Superior temporal gyrus (tissue), 1 donor: ENCODE results near the gene PGLYRP1.

Source experiments
- DNase-seq: peaks from one replicate; pipeline ENCODE4 v3.0.0-alpha.2; 2016; ENCODE audit errors: extremely low spot score

PGLYRP1 gene, protein sequence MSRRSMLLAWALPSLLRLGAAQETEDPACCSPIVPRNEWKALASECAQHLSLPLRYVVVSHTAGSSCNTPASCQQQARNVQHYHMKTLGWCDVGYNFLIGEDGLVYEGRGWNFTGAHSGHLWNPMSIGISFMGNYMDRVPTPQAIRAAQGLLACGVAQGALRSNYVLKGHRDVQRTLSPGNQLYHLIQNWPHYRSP

DNA sequence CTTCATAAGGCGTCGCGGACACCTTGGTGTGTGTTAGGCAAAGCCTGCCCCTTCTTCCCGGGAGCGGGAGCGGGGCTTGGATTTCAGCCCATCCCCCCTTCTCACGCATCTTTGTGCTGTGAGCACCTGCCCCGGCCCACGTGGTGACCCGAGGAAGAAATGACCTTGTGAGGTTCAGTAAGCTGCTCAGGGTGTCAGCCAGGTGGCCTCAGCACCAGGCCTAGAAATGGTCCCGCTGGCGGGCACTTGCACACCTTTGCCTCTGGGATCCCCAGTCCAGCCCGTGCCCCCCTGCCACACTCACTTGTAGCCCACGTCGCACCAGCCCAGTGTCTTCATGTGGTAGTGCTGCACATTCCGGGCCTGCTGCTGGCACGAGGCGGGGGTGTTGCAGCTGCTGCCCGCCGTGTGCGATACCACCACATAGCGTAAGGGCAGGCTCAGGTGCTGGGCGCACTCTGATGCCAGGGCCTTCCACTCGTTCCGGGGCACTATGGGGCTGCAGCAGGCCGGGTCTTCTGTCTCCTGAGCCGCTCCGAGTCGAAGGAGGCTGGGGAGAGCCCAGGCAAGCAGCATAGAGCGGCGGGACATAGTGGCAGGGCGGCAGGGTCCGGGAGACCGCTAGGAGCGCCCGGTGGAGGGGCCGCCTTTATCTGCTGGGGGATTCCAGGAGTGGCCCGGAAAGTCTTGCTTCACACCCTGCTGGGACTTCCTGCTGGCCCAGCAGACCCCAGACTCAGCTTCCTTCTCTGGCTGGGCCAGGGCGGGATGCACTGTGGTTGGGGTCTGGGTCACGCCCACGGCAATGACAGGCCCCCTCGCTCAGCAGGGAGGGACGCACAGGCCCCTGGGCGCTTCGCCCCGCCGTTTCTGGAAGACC lies at the start of gene PGLYRP1:
TSS of gene PGLYRP1 (minus strand) at position 623 of the 880 bp plus-strand sequence. CDS start at position 591, 32 bp downstream.
- DNase-seq = no peak

DNA sequence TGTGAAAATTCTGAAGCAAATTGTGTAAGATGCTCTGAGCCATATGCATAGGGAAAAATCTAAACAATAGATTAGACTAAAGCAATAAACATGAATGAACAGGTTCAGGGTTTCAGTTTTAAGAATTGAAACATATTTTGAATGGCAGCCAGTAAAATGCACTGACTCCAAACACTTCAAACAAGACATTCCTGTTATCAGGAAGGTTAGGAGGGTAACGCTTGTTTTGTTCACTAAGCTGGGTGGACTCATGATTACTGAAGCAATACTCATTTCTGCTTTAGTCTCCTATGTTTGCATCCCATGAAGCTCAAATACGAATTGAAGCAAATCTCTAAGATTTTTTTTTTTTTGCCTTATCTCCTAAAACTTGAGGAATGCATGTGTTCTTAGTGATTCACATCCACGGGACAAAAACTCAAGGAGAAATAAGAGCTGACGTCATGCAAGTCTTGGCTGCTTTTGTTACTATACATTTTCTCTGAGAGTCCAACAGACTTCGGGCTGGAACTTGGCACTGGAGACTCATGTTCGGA lies 47.0 kb upstream of the PGLYRP1 start:
- peak; percentile 60 for DNase-seq

DNA sequence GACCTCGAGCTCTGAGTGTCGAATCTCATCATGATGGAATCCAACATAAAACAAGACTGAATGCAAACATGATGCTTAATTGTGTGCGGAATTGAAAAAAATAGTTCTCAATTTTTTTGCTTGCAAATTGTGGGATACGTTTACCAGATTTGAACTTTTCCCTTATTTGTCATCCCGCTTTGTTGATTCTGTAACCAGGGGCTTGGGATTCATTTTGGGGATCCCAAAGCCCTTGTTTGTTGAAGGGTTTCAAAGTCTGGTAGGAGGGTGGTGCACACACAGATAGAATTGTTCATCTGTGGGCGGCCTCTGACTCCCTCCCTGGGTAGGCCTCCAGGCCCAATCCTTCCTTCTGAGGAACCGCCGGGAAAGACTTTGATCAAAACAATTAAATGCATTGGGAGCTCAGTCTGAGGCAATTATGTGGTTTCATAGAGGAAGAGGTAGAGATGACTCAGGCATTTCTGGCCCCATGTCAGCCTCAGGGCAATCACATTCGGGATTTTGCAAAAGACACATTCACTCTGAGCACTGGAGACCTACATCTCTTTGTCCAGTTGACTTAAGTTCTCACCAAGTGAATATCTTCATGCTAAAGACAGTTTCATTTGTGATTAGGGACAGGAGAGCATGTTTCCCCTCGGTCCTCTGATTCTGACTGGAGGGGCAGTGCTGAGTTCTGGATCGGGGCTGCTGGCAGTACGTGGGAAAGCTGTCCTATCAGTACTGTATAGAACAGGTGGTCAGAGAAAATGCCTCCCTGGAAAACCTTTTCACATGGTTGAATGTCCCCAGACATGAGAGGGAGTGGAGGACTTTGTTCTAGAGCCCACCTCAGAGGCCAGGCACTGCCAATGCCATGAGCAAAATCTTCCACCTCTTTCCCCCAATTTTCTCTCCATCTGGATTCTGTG lies 45.7 kb upstream of the PGLYRP1 start:
- DNase-seq = no peak

DNA sequence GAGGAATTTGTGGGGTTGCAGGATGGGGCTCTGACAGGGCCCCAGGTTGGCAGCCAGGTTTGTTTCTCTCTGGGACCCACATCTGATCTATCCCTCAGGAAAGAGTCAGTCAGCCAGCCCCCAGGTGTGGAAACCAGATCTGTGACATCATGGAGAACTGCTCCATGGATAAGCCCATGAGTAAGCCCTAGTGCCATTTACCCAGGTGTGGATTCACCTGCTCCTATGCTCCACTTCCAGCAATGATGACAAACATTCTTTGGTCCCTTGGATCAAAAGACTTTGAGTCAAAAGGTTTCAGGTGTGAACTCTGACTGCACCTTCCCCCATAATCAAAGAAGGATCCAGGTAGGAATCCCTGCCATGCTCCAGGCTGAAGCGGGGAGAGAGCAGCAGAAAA lies 44.8 kb upstream of the PGLYRP1 start:
- DNase-seq = no peak

DNA sequence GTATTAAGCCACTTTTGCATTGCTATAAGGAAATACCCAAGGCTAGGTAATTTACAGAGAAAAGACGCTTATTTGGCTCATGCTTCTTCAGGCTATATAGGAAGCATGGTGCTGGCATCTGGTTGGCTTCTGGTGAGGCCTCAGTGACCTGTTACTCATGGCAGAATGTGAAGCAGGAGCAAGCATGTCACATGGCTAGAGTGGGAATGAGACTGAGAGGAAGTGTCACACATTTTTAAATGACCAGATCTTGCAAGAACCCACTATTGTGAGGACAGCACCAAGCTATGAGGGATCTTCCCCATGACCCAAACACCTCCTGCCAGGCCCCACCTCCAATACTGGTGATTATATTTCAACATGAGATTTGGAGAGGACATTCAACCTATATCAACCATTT lies 43.6 kb upstream of the PGLYRP1 start:
- no peak for DNase-seq

DNA sequence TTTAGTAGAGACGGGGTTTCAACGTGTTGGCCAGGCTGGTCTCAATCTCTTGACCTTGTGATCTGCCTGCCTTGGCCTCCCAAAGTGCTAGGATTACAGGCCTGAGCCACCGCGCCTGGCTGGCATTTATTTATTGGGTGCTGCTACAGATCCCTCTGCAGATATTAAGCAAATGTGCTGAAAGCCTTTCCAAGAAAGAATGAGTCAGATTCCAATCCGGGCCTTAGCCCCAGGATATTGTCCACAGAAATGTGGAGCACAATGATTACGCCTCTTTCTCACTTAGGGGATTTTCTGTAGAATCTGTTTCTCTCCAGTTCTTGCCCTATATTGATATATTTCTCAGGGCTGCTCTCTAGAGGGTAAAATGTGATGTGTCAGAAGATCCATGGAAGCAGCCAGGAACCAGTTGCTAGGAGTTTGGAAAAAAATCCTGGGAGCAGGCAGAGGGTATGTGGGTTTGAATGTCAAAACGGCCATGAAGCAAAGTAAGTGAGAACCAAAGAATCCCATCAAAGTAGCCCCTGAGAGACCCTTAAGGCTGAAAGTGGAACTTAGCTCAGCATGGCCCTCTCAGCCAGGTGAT lies 42.7 kb upstream of the PGLYRP1 start:
- no peak for DNase-seq

DNA sequence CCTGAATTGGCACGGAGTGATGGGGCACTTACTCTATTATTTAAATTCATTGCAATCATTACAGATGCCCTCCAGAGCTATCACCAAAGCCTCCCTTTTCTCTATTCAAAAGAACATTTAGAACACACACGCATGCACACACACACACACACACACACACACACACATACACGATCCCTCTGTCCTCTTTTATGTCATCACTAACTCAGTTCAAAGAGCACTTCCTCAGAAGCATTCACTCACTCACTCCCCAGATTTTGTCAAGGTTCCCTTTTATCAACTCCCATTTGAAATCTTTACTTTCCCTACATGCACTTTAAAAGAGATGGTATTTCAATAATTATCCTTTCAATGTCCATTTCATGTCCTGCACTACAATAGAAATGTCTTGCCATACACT lies 40.3 kb upstream of the PGLYRP1 start:
- DNase-seq = no peak

DNA sequence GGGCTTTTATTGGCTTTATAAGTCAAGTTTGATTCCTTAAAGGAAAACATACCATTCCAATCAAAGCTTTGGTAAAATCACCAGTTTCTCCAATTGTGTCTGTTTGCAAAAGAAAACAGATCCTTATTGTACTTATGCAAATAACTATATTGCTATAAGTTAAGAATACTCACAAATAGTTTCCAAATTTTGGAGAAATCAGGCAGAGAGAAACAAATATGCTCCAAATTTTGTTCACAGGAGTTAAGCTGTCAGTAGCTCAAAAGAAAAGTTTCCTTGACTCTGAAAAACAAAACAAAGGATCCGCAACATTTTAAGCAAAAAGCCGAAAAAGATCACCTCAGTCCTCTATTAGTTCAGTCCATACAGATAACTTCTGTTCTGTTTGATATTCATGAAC lies 37.2 kb upstream of the PGLYRP1 start:
- DNase-seq = no peak

DNA sequence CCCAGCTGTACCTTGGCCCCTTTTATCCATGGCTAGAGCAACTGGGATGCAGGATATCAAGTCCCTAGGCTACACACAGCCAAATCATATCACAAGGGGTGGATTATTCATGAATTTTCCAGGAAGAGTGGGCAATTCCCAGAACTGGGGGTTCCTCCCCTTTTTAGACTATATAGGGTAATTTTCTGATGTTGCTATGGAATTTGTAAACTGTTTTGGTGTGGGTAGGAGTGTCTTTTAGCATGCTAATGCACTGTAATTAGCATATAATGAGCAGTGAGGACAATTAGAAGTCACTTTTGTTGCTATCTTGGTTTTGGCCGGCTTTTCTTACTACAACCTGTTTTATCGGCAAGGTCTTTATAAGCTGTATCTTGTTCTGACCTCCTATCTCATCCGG lies 35.9 kb upstream of the PGLYRP1 start:
- DNase-seq = no peak

DNA sequence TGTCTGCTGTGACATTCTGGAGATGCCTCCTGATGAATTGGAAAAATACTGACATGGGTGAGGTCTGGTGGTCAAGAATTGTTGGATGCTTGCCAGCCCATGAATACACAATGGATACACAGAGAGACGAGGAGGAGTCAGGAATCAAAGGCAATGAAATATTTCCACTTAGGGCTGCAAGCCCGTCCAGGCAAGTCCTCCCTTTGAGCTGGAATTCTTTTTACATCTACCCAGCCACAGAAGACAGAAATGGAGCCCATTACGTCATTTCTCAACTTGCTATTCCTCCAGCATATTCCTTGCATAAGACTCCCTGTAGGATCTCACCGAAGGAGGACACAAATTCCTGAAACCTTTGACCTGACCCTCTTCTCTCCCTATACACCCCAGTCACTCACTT lies 33.7 kb upstream of the PGLYRP1 start:
- no peak for DNase-seq

DNA sequence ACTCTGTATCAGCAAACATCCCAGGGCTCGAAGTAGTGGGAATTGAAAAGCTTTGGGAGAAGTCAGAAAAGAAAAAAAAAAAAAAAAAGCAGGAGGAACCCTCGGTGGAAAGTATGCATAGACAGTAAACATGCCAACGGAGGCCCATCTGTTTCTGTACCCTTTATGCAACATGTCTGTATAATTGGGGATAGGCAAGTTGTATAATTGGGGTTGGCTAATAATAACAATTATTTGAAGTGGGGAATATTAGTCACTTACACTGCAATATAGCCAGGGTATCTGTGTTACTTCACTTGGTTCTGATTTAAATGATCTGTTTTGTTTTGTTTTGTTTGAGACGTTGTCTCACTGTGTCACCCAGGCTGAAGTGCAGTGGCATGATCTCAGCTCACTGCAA lies 30.0 kb upstream of the PGLYRP1 start:
- no peak for DNase-seq

DNA sequence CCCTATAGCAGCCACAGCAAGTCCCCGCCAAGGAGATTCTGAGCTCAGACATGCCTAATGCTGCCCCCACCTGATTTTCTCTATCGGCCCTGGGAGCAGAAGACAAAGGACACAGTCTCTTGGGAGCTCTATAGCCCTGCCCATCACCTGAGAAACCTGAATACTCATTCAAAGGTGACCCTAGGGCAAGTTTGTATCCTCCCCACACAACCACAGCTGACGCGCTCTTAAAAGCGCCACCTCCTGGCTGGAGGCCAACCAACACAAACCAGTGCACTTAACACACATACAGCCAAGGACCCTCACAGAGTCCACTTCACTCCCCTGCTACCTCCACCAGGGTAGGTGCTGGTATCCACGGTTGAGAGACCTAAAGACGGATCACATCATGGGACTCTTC lies 26.7 kb upstream of the PGLYRP1 start:
- DNase-seq = no peak

DNA sequence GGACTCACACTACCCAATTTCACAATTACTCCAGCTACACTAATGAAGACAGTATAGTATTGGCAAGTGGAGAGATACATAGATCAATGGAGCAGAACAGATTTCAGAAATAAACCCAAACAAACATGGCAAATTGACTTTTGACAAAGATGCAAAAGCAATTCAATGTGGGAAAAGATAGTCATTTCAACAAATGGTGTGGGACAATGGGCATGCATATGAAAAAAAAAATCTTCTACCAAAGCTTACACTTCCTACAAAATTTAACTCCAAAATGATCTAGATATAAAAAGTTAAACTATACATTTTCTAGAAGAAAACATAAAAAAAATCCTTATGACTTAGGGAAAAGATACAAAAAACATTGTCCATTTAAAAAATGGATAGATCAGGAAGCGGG lies 20.7 kb upstream of the PGLYRP1 start:
- no peak for DNase-seq

DNA sequence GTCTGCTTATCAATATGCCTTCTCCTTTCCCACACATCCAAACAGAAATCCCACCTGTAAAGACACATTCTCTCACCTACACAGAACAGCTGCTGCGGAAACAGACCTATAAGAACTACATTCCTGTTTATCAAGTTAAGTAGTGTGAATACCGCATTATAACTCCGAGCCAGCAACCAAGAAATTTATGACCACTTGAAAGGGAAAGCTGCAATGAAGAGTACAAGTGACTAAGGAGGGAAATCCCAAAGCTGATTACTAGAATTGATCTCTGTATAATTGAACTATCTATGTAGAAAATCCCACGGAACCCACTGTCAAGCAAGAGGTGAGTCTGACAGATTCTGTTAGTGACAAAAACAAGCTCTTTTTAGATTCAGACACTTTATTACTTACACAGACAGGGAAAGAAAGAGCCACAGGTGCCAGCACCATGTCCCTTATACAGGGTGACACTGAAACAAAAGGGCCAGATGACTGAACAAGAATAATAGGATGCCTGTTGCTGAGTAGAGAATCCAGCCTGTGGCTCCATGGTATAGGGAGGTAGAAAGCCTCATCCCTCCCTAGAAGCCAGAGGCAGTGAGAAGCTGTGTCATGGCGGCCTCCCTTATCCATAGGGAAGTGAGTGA lies 19.5 kb upstream of the PGLYRP1 start:
- no peak for DNase-seq

DNA sequence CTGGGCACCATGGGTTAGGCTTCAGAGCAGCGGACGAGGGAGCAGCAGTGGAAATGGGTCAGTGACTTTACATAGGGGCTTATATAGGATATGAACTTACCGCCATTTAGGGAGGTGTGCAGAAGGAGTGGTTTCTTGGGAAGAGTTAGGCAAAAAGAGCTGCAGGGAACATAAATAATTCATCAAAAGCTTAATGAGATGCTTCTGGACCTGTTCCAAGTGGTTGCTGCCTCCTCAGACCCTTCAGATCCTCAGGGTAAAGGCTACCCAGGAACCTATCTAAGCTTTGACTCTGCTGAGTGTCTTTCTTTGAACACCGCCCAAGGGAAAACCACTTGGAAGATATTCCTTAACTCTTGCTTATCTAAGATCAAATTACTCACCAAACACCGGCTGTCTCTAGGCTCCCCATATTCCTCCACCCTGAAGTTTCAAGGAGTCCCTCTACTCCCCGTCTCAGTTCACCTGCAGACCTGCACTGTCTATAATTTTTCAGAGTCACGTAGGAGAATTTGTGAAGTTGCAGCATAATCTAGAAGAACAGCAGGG lies 18.2 kb upstream of the PGLYRP1 start, which contains the start of gene IGFL4:
TSS of gene IGFL4 (minus strand) at position 51 of the 549 bp plus-strand sequence. CDS start at position 11, 40 bp downstream.
- no peak for DNase-seq

DNA sequence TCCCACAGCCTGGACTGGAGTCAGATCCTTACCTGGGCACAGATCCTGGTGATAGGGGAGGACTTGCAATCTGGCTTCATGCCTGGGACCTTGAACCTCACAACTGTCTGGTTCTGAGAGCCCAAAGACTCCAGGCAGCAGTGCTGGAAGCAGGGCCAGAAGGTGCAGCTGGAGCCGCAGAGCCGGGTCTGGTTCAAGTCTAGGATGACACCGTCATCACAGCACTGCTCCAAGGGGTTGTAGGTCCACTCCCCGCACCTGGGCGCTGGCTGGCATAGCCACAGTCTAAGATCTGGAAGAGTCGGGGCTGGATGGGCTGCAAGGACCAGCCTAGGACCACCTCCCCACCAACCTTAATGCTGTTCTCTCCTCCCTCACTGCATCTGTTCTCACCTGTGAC lies 17.3 kb upstream of the PGLYRP1 start:
- no peak for DNase-seq

DNA sequence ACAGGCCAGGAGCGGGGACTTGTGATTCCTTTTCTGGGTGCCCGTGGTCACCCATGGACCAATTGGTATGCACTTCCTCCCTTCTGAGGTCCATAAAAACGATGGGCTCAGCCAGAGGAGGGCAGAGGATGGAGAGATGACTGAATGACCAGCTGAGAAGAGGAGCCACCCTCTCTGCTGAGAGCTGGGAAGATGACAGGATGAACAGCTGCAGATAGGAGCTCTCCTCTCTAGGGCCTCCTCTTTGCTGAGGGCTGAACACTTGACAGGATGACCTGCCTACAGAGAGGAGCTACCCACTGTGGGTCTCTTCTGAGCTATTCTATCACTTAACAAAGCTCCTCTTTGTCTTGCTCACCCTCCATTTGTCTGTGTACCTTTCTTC lies 13.9 kb upstream of the PGLYRP1 start:
- no peak for DNase-seq

DNA sequence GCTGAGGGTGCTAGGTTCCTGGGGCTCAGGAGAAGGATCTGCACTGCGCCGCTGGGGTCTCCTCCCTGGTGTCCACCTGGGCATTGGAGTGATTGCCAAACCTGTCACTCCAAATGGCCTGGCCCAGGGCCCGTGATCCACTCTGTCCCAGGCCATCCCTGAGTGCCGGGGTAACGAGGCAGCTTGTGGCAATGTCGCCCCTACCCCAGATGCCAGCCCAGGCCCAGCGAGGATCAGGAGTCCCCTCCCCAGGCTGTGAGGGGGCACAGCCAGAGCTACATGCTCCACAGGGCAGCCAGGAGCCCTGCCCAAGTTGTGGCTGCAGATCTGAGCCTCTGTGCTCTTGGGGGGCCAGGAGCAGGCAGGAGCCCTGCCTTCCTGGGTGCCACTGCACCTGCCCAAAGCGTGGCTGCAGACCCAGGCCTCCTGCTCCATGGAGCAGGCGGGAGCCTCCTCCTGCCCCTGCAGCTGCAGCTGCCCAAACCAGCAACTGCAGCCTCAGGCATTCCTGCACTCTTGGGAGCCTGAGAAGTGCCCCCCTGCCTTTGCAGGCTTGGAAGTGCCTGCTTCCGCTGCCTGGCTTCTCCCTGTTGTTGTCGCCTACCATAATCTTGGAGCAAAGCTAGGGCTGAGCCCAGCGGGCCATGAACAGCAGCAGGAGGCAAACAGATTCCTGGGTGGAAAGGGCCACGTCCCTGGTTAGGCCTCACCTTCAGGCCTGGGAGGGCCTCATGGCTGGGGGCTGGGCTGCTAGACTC lies 13.3 kb upstream of the PGLYRP1 start:
- DNase-seq = no peak

DNA sequence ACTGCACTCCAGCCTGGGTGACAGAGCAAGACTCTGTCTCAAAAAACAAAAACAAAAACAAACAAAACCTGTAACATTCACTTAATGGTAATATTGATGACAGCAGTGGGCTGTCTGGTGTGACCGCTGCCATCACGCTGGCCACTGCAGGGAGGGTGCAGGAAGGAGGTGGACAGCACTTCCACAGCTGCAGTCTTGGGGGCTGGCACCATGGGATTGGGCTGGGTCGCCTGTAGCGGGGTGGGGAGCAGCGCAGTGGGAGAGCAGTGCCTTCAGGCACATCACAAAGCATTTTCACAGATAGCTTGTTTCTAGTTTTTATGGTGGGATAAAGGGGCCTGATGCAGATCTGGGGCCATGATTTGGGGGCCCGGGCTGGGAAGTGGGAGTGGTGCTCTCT lies 12.7 kb upstream of the PGLYRP1 start:
- no peak for DNase-seq

DNA sequence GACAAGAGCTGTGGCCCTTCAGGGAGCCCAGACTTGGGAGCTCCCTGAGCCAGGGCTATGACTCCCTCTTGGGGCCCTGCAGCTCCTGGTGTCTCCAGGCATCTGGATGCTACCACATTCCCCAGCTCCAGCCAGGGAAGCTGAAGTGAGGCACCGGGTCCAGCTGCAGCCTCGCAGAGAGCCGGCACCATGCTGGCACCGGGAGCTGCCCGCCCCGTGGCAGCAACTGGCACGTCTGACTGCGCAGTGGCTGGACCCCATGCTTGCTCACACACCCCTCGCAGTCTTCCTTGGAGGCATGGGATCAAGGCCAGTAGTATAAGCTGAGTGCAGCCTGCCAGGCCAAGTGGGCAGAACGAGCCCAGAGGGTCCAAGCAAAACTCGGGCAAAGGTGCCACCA lies 10.5 kb upstream of the PGLYRP1 start:
- DNase-seq = no peak
